ENCODE data around the gene NEURL2.

Gene NEURL2

GRCh38 chr20:45890985-45891983 lies at the start of gene NEURL2, which contains the start of gene CTSA:
Gene NEURL2, minus strand, starts transcription at chr20:45891208. Its CDS starts 217 bp downstream, at chr20:45890991.
Gene CTSA, plus strand, starts transcription at chr20:45891335. Its CDS starts 234 bp downstream, at chr20:45891569.
- TF ChIP-seq CTCF (IDR thresholded peaks at IDR 0.05; ENCODE audit: poor library complexity, severe bottlenecking), result no peak
- Histone ChIP-seq H3K27ac (ENCODE audit: poor library complexity, severe bottlenecking) (peak within 1 kb of the TSS; percentile 5), H3K9me3 (ENCODE audit: severe bottlenecking) (no peaks in the 10 kb centered on the region), H3K36me3 (ENCODE audit: low read depth) (peaks cover 23% of the 10 kb centered on the region; the same call in 1 of the 2 replicates), H3K4me3 (ENCODE audit: severe bottlenecking) (peak within 1 kb of the TSS; percentile 72), H3K4me1 (ENCODE audit: insufficient read depth, poor library complexity, severe bottlenecking) (no peaks in the 10 kb centered on the region), H3K27me3 (ENCODE audit: insufficient read depth, poor library complexity, severe bottlenecking) (no peaks in the 10 kb centered on the region)
- peak; percentile 69 for ATAC-seq (ENCODE audit: low read depth)
- peak; percentile 100 for DNase-seq (ENCODE audit: low spot score)

GRCh38 chr20:45940469-45940868 lies 49.5 kb upstream of the NEURL2 start:
- Histone ChIP-seq H3K9me3 (ENCODE audit: severe bottlenecking) (no peaks in the 10 kb centered on the region), H3K4me1 (ENCODE audit: insufficient read depth, poor library complexity, severe bottlenecking) (peaks cover 6% of the 10 kb centered on the region), H3K27ac (ENCODE audit: poor library complexity, severe bottlenecking) (no peak overlapping the region), H3K36me3 (ENCODE audit: low read depth) (peaks cover 85% of the 10 kb centered on the region), H3K27me3 (ENCODE audit: insufficient read depth, poor library complexity, severe bottlenecking) (no peaks in the 10 kb centered on the region), H3K4me3 (ENCODE audit: severe bottlenecking) (no peak overlapping the region)
- DNase-seq (ENCODE audit: low spot score) (no peak), ATAC-seq (ENCODE audit: low read depth) (no peak)
- no peak for TF ChIP-seq CTCF (IDR thresholded peaks at IDR 0.05; ENCODE audit: poor library complexity, severe bottlenecking)

GRCh38 chr20:45940053-45940452 lies 49.0 kb upstream of the NEURL2 start:
- Histone ChIP-seq H3K4me3 (ENCODE audit: severe bottlenecking) (no peak overlapping the region), H3K9me3 (ENCODE audit: severe bottlenecking) (no peaks in the 10 kb centered on the region), H3K4me1 (ENCODE audit: insufficient read depth, poor library complexity, severe bottlenecking) (peaks cover 6% of the 10 kb centered on the region), H3K27me3 (ENCODE audit: insufficient read depth, poor library complexity, severe bottlenecking) (no peaks in the 10 kb centered on the region), H3K27ac (ENCODE audit: poor library complexity, severe bottlenecking) (no peak overlapping the region), H3K36me3 (ENCODE audit: low read depth) (peaks cover 80% of the 10 kb centered on the region)
- DNase-seq (ENCODE audit: low spot score), result no peak
- ATAC-seq (ENCODE audit: low read depth), result no peak
- TF ChIP-seq CTCF (IDR thresholded peaks at IDR 0.05; ENCODE audit: poor library complexity, severe bottlenecking), result no peak

GRCh38 chr20:45938727-45939438 lies 47.9 kb upstream of the NEURL2 start:
- no peak for TF ChIP-seq CTCF (IDR thresholded peaks at IDR 0.05; ENCODE audit: poor library complexity, severe bottlenecking)

More at GRCh38 chr20:45938727-45939438, 47.9 kb upstream of the NEURL2 start:
- no peak overlapping the region for H3K27ac ChIP-seq (ENCODE audit: poor library complexity, severe bottlenecking)
- peaks cover 69% of the 10 kb centered on the region for H3K36me3 ChIP-seq (ENCODE audit: low read depth)
- H3K9me3 ChIP-seq (ENCODE audit: severe bottlenecking), result no peaks in the 10 kb centered on the region
- DNase-seq (ENCODE audit: low spot score) (no peak), ATAC-seq (ENCODE audit: low read depth) (no peak)
- no peaks in the 10 kb centered on the region for H3K27me3 ChIP-seq (ENCODE audit: insufficient read depth, poor library complexity, severe bottlenecking)
- H3K4me3 ChIP-seq (ENCODE audit: severe bottlenecking), result no peak overlapping the region
- peaks cover 4% of the 10 kb centered on the region for H3K4me1 ChIP-seq (ENCODE audit: insufficient read depth, poor library complexity, severe bottlenecking)

Data from RWPE2 (cell line).